ENCODE measurements around the gene COL24A1. TPM values are rescaled to one million over a fixed set of nuclear protein-coding genes. Genes with fewer than 3 reads are reported as not detected.

Gene COL24A1
- under 0.01 and 0.21 TPM in 2 replicates for total RNA-seq

GRCh38 chr1:86156566-86157455, at the start of gene COL24A1:
Gene COL24A1, minus strand, starts transcription at chr1:86156772. Its CDS starts 376 bp downstream, at chr1:86156396.

GRCh38 chr1:85707990-85708828, 448.4 kb downstream of the COL24A1 start, which contains the start of gene ZNHIT6:
Gene ZNHIT6, minus strand, starts transcription at chr1:85708433. Its CDS starts 149 bp downstream, at chr1:85708284.

Other genes with a start within 250 kb of the COL24A1 start
- 10.3 and 28.3 TPM in 2 replicates for gene ODF2L, start 239.6 kb upstream of the COL24A1 start, total RNA-seq